ENCODE results near the gene EVPLL.
A peak's percentile ranks its signal among the peaks of the same experiment; 100 is the strongest.
"Not testable (repeated sequence)": the region's sequence is repeated elsewhere in the genome, so short reads cannot be mapped to it uniquely, and the experiment has no call there.

Gene EVPLL

DNA sequence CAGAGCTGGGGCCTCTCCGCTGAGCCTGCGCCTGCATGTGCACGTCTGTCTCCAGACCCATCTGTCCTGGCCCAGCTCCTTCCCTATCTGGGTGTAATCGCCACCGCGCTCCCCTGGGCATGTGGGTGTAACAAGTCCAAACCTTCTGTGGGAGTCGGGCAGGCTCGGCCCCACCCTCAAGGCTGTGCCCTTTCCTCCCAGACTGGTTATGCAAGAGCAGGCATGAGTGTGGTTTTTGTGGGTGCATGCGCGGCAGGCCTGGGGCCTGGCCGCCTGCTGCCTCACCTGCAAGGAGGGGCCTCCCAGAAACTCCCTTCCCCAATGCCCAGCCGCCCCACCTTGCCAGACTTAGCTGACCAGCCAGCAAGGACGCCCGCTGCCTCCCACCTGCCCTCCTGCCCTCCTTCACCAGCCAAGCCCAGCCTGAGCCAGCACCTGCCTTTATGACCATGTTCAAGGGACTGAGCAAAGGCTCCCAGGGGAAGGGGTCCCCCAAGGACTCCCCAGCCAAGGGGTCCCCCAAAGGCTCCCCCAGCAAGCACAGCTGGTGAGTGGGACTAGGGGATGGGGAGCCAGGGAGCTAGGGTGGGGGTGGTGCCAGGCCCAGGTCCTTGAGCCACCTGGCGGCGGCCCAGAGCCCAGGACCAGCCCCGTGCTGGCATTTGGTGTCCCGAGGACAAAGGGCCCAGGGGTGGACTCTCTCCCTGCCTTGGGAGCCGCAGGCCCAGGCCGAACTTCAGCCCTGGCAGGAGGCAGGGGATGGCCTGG, at the start of gene EVPLL:
TSS of gene EVPLL (plus strand) at position 342 of the 768 bp plus-strand sequence. CDS start 3,160 bp downstream, outside the sequence.
- no peak for DNase-seq (ENCODE audit: low read depth in 2 of 2)

DNA sequence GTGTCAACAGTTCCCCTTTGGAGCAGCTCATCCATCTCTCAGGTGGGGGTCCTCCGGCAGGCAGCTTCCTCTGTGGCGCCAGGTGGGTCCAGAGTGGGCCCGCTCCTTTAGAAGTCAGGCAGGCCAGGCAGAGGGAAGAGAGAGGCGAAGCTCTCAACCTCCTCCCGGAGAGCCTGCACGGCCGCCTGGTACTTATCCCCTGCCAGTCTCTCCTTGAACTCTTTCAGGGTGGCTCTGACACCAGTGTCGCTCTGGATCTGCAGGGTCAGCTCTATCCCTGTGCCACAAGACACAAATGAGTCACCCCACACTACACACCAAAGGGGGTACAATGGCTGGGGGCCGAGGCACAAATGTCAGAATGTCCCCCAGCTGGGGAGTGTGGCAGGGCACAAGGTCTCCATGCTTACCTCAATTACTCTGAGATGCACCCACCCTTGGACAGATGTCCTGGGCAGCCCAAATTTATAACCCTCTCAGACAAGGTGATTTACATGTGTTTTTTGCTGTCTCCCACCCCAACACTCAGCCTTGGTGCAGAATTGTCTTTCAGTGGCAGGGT, 48.9 kb upstream of the EVPLL start:
- DNase-seq (ENCODE audit: low read depth in 2 of 2), result no peak

DNA sequence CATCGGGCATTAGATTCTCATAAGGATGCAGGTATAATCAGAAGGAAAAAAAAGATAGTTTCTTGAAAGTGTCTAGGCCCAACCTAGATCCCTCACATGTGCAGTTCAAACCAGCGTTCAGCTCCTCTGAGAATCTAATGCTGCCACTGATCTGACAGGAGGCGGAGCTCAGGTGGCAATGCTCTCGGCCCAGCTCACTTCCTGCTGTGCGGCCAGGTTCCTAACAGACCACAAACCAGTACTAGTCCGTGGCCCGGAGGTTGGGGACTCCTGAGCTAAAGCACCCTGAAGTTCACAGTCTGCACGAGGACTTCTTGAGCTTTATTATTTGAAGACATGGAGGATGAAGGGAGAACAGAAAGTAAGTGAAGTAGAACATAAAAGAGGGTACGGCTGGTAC, 45.7 kb upstream of the EVPLL start:
- DNase-seq (ENCODE audit: low read depth in 2 of 2), result no peak

DNA sequence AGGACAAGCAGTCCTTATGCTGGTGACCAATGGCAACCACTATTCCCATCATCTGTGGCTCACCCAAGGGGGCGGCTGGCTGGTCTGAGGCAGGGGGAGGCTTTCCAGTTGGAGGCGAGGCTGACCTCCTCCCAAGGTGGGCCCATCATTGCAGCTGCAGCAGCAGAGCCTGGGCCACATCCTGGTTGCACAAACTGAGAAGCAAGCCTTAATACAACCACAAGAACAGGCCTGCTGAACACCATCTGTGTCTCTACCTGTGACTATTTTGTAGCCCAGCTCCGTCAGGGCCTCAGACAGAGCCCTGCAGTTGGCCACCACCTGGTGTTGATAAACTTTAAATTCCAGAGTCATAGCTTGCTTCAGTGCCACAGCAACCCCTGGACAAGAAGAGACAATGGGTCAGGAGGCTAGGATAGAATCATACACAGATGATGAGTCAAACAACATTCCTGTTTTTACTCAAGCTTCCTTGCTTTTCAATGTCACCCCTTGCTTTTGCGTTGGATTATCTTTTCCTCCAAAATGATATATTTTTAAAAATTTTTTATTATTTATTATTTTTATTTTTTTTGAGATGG, 44.6 kb upstream of the EVPLL start:
- no peak for DNase-seq (ENCODE audit: low read depth in 2 of 2)

DNA sequence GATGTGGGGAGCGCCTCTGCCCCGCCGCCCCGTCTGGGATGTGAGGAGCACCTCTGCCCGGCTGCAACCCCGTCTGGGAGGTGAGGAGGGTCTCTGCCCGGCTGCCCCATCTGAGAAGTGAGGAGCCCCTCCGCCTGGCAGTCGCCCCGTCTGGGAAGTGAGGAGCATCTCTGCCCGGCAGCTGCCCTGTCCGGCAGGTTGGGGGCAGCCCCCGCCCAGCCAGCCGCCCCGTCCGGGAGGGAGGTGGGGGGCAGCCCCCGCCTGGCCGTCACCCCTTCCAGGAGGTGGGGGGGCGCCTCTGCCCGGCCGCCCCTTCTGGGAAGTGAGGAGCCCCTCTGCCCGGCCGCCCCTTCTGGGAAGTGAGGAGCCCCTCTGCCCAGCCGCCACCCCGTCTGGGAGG, 39.4 kb upstream of the EVPLL start:
- DNase-seq (ENCODE audit: low read depth in 2 of 2), result not testable (repeated sequence)

DNA sequence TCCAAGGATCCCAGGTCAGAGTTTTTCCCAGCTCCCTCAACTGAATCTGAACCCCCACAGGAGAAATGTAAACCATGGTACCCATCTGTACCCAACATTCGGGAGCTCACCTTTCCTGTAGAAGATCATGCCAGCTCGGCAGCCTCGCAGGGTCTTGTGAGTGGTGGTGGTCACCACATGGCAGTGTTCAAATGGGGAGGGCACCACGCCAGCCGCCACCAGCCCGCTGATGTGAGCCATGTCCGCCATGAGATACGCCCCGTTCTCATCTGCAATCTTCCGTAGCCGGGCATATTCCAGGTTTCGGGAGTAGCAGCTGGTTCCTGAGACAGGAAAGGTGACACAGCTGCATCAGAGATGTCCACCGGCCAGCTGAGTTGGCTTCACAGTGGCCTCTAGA, 37.6 kb upstream of the EVPLL start:
- DNase-seq (ENCODE audit: low read depth in 2 of 2), result no peak

DNA sequence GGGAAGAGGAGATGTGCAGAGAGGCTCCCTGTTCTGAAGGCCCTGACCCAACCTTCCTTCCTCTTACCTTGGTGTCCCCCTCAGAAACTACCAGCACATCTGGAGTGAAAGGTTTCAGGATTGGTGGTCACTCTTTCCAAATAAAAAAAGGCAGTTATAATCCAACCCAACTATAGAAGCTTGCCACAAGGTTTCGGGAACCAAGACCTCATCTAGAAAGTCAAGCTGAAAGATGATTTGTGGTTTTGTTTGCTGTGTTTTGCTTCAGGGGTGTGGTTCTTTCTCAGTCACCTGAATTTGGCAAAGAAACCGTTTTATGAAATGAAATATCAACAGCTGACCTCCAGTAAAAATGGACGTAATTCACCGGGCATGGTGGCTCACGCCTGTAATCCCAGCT, 33.6 kb upstream of the EVPLL start:
- no peak for DNase-seq (ENCODE audit: low read depth in 2 of 2)

DNA sequence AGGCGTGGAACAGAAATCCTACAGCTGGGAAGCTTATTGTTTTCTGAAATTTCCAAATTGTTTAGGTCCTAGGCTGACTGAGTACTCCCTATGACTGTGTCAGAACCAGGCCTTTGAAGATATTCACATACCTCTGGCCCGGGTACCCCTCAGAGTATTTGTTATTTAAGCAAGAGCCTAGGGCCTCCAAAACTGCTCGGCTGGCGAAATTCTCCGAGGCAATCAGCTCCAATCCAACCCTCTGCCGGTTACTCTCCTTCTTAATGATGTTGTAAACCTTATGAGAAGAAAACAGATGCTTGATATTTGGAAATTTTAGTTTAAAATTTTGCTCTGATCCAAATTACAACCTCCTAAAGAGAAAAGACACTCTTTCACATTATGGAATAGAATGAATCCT, 24.0 kb upstream of the EVPLL start:
- DNase-seq (ENCODE audit: low read depth in 2 of 2), result no peak

DNA sequence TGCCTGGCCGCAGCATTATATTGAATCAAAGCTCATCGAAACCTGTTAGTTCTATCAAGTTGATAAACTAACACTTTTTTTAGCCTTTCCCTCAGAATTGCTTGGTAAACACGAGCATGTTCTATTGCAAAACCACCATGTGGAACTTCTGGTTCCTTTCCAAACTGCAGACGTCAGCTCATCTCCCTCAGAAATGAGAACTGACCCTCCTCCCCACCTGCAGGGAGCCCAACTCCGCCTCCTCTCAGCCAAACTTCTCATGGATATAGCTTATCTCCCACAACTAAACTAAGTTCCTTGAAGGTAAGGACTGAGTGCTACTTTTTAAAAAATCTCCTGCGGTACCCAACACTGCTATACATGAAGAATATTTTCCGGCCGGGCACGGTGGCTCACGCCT, 21.0 kb upstream of the EVPLL start:
- DNase-seq (ENCODE audit: low read depth in 2 of 2), result no peak

DNA sequence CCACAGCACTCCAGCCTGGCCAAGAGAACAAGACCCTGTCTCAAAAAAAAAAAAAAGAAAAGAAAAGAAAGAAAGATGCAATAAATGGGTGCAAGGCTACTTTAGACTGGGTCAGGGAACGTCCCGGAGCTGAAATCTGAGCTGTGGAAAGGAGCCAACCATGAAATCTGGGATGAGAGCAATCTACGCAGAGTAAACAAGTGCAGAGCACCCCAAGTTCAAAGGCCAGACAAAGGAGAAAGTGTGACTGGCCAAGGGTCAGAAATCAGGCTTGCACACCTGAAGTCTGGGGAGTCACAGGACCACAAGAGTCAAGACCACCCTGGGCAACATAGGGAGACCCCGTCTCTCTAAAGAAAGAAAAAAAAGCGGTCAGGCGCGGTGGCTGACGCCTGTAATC, 17.1 kb upstream of the EVPLL start:
- DNase-seq (ENCODE audit: low read depth in 2 of 2), result no peak

DNA sequence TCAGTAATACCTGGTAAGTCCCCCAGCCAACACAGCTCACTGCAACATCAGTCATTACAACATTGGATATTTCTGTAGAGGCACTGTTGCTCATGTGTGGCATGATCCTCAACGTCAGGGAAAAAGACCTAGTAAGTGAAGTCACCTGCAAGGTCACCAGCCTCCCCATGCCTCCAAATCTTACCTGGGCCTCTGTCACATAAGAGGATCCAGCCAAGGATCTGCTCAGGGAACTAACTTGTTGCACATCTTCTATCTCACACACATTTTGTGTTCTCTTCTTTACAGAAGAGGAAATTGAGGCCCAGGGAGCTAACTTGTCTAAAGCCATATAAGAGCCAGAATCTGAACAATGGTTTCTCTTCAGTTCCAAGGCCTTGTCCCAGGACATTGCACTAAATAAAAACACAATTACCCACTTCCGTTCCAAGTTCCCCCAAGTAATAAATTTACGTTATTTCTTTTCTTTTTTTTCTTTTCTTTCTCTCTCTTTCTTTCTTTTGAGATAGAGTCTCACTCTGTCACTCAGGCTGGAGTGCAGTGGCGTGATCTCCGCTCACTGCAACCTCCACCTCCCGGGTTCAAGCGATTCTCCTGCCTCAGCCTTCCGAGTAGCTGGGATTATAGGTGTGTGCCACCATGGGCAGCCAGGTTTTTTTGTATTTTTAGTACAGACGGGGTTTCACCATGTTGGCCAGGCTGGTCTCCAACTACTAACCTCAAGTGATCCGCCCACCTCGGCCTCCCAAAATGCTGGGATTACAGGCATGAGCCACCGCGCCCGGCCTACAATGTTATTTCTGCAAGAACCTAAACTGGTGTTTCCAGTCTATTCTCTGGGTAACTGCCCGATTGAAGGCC, 15.5 kb upstream of the EVPLL start:
- DNase-seq (ENCODE audit: low read depth in 2 of 2), result no peak

DNA sequence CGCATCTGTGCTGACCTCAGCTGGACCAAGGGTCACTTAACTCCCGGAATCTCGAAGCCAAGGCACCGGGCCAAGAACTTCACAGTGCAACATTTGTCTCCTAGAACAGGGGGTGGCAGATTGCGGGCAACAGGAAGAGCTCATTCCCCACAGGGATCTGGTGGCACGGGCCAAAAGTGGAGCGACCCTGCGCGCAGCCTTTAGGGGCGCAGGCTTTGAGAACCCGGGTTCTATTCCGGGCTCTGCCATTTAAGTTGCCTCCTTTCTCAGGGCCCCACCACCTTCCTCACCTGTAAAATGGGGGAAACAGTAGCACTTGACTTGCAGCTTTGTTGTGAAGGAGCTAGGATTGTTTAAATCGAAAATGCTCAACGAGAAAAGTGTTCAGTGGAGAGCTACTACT, 14.9 kb upstream of the EVPLL start:
- no peak for DNase-seq (ENCODE audit: low read depth in 2 of 2)

DNA sequence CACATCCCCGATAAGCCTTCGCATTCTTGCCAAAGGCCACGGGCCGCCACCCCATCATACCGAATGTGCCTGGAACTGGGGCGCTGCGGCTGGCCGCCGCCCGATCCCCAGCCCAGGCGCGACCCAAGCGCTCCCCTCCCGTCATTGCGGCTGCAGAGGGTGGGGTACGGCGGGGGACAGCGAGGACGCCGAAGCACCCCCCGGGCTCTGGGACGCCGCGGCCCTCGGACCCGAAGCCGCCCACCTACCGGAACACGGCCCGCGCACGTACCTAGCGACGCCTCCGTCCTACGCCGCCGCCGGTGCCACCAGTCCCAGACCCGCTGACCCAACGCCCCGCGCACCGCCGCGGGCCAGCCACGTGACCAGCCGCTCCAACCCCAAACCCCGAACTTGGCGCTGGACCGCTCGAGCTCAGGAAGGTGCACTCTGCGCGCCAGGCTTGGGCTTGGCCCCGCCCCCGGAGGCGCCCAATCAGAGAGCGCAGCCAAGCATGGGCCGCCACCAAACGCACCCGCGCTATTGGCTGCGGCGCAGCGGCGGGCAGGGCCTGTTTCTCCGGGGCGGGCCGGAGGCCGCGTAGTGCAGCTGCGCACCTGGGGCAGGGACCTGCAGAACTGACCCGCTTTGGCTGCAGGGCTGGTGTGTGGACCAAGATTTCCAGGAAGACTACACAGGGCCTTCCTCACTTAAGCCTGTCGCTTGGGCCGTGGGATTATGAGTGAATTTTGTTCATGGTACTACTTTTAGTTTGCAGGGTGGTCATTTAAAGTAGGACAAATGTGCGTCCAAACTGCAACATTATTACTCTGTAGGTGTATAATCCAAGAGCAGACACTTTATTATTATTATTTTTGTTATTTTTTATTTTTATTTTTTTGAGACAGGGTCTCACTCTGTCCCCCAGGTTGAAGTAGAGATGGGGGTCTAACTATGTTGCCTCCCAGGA, 14.2 kb upstream of the EVPLL start, which contains the start of gene SHMT1:
TSS of gene SHMT1 (minus strand) at position 450 of the 949 bp plus-strand sequence. CDS start 7,569 bp downstream, outside the sequence.
- peak; percentile 84 to 91 for DNase-seq (ENCODE audit: low read depth in 2 of 2)

DNA sequence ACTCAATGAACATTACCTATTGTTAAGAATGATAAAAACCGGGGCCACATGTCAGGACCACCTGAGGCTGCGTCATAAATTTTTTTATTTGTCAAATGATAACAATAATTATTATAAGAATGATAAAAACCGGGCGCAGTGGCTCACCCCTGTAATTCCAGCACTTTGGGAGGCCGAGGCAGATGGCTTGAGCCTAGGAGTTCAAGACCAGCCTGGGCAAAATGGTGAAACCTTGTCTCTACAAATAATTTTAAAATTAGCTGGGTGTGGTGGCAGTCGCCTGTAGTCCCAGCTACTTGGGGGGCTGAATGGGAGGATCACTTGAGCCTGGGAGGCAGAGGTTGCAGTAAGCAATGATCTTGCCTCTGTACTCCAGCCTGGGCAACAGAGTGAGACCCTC, 13.4 kb upstream of the EVPLL start:
- DNase-seq (ENCODE audit: low read depth in 2 of 2), result no peak

DNA sequence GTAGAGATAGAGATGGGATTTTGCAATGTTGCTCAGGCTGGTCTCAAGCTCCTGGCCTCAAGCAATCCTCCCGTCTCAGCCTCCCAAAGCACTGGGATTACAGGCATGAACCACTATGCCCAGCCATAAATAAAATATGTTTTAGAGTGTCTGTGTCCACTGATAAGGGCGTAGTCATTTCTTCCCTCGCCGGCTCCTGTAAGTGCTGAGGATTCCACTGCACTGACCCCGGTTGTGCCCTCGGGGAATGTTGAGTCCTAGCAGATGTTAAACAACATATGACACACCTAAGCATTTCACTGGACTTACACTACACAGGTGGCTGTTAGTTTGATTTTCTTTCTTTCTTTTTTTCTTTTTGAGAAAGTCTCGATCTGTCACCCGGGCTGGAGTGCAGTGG, 8.6 kb upstream of the EVPLL start:
- no peak for DNase-seq (ENCODE audit: low read depth in 2 of 2)

DNA sequence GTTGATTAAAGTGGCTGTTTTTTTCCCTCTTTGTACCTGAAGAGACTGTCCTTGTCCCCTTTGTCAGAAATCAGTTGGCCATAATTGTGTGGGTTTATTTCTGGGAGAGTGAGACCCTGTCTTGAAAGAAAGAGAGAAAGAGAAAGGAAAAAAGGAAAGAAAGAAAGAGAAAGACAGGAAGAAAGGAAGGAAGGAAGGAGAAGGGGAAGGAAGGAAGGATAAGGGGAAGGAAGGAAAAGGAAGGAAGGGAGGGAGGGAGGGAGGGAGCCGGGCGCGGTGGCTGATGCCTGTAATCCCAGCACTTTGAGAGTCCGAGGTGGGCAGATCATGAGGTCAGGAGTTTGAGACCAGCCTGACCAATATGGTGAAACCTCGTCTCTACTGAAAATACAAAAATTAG, 6.8 kb upstream of the EVPLL start:
- DNase-seq (ENCODE audit: low read depth in 2 of 2), result no peak

DNA sequence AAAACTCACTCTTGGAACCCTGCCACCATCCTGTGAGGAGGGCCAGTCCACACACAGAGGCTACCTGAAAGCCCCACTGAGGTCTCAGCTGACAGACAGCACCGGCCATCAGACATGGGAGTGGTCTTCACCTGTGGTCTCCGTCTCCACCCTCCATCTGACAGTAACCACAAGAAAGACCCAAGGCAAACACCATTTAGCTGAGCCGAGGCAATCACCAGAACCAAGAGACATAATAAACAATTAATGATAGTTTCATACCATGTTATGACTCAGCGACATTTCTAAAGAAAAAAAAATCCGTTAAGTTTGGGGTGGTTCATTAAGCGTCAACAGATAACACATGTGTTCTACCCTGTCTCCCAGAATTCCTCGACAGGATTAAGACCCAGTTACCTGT, 6.1 kb upstream of the EVPLL start:
- DNase-seq (ENCODE audit: low read depth in 2 of 2), result no peak

DNA sequence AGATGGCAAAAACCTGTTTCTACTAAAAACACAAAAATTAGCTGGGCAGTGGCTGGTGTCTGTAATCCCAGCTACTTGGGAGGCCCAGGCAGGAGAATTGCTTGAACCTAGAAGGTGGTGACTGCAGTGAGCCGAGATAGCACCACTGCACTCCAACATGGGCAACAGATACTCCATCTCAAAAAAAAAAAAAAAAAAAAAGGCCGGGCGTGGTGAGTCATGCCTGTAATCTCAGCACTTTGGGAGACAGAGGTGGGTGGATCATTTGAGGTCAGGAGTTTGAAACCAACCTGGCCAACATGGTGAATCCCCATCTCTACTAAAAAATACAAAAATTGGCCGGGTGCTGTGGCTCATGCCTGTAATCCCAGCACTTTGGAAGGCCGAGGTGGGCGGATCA, 4.4 kb upstream of the EVPLL start:
- DNase-seq (ENCODE audit: low read depth in 2 of 2), result not testable (repeated sequence)

DNA sequence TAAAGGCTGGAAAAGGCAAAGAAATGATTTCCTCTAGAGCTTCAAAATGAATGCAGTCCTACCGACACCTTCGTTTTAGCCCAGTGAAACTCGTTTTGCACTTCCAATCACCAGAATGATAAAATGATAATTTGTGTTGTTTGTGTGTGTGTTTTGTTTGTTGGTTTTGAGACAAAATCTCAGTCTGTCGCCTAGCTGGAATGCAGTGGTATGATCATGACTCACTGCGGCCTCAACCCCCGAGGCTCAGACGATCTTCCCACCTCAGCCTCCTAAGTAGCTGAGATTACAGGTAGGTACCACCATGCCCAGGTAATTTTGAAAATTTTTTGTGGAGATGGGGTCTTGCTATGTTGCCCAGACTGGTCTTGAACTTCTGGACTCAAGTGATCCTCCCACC, 3.4 kb upstream of the EVPLL start:
- no peak for DNase-seq (ENCODE audit: low read depth in 2 of 2)

DNA sequence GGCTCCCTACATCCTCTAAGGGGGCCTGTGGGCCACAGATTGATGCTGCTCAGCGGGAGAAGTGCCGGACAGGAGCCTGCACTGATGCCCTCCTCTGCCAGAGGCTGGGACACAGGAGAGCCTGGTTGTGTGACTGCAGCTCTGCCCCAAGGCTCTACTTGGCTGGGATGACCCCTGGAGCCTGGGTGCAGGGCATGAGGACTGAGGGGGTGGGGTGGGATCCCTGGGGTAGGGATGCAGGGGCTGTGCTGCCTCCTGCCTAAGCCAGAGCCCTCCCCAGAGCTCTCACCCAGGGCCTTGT, 577 bp downstream of the EVPLL start:
- no peak for DNase-seq (ENCODE audit: low read depth in 2 of 2)

DNA sequence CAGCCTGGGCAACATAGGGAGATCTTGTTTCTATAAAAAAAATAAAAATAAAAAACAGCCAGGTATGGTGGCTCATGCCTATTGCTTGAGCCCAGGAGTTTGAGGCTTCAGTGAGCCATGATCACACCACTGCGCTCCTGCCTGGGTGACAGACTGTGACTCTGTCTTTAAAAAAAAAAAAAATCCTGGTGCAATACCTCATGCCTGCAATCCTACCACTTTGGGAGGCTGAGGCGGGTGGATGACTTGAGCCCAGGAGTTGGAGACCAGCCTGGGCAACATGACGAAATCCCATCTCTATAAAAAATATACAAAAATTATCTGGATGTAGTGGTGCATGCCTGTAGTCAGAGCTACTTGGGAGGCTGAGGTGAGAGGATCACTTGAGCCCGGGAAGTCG, 1.0 kb downstream of the EVPLL start:
- not testable (repeated sequence) for DNase-seq (ENCODE audit: low read depth in 2 of 2)
